GM18909 (cell line): Measurements from ENCODE around the gene MED7.
"Not testable (repeated sequence)": the region's sequence is repeated elsewhere in the genome, so short reads cannot be mapped to it uniquely, and the experiment has no call there.

Experiments used
- ATAC-seq: cut with Tn5 transposase; IDR thresholded peaks from one replicate; pipeline ENCODE4 v1.9.1; 2021; ENCODE audit warnings: mild to moderate bottlenecking; ENCODE audit not compliant: unreplicated experiment, poor library complexity

The MED7 gene

GRCh38 chr5:157142317-157143126 lies at the start of gene MED7:
Gene MED7, minus strand, starts transcription at chr5:157142865. Its CDS starts 3,434 bp downstream, at chr5:157139431.
- ATAC-seq = peak; percentile 100

GRCh38 chr5:157189223-157189622 lies 46.6 kb upstream of the MED7 start:
- peak; percentile 78 for ATAC-seq

GRCh38 chr5:157188270-157188669 lies 45.6 kb upstream of the MED7 start:
- ATAC-seq = no peak

- no peak for ATAC-seq
Measured at GRCh38 chr5:157187046-157187754, 44.5 kb upstream of the MED7 start.

GRCh38 chr5:157186309-157187045 lies 43.8 kb upstream of the MED7 start:
- ATAC-seq = no peak

GRCh38 chr5:157185122-157185521 lies 42.5 kb upstream of the MED7 start:
- ATAC-seq = not testable (repeated sequence)

GRCh38 chr5:157184117-157184670 lies 41.5 kb upstream of the MED7 start:
- ATAC-seq = no peak

GRCh38 chr5:157182143-157182757 lies 39.6 kb upstream of the MED7 start:
- no peak for ATAC-seq

- no peak for ATAC-seq
Measured at GRCh38 chr5:157180374-157181264, 38.0 kb upstream of the MED7 start, which contains the start of gene ITK. Gene ITK, plus strand, starts transcription at chr5:157180840. Its CDS starts 138 bp downstream, at chr5:157180978.

- ATAC-seq = no peak
Measured at GRCh38 chr5:157178966-157179365, 36.3 kb upstream of the MED7 start.

- no peak for ATAC-seq
Measured at GRCh38 chr5:157177953-157178352, 35.3 kb upstream of the MED7 start.

GRCh38 chr5:157175071-157175612 lies 32.5 kb upstream of the MED7 start:
- no peak for ATAC-seq

- peak; percentile 99 for ATAC-seq
Measured at GRCh38 chr5:157172403-157172802, 29.7 kb upstream of the MED7 start.

GRCh38 chr5:157168286-157168685 lies 25.6 kb upstream of the MED7 start:
- ATAC-seq = no peak

GRCh38 chr5:157167214-157167621 lies 24.6 kb upstream of the MED7 start:
- ATAC-seq = no peak

GRCh38 chr5:157166214-157167213 lies 23.8 kb upstream of the MED7 start, which contains the start of gene GARIN3:
Gene GARIN3, minus strand, starts transcription at chr5:157166264. Its CDS starts 96 bp downstream, at chr5:157166168.
- no peak for ATAC-seq

- no peak for ATAC-seq
Measured at GRCh38 chr5:157165668-157166067, 23.0 kb upstream of the MED7 start.
